ENCODE data around the gene MRFAP1. TPM values are rescaled to one million over a fixed set of nuclear protein-coding genes. Genes with fewer than 3 reads are reported as not detected.
"Not testable (repeated sequence)": the region's sequence is repeated elsewhere in the genome, so short reads cannot be mapped to it uniquely, and the experiment has no call there.

Gene MRFAP1
- total RNA-seq, 1 experiment from 2014 or later, result 106 TPM

- no peak for DNase-seq (ENCODE audit: low read depth)
These were observed 5.7 kb upstream of the MRFAP1 start for GRCh38 chr4:6634746-6635145.

- no peak for DNase-seq (ENCODE audit: low read depth)
These were observed 1.3 kb upstream of the MRFAP1 start for GRCh38 chr4:6639137-6639680.

GRCh38 chr4:6641164-6641970 is 882 bp downstream of the MRFAP1 start:
- peak; percentile 47 for DNase-seq (ENCODE audit: low read depth)

DNA sequence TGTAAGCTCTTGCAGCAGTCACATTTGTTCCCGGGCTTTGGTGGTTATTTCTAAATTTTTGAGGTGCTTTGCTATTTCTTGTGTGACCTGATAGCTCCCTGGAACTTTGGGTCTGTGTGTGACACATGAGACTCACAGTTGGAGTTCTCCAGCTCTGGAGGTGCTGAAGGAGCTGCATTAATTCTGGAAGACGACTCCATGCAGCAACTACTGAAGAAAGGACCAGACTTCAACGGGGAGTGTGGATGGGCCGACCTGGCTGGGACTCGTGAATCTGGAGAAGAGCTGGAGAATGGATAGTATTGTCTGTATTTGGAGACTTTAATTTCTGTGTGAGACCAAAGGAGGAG is 1.5 kb downstream of the MRFAP1 start:
- no peak for DNase-seq (ENCODE audit: low read depth)

DNA sequence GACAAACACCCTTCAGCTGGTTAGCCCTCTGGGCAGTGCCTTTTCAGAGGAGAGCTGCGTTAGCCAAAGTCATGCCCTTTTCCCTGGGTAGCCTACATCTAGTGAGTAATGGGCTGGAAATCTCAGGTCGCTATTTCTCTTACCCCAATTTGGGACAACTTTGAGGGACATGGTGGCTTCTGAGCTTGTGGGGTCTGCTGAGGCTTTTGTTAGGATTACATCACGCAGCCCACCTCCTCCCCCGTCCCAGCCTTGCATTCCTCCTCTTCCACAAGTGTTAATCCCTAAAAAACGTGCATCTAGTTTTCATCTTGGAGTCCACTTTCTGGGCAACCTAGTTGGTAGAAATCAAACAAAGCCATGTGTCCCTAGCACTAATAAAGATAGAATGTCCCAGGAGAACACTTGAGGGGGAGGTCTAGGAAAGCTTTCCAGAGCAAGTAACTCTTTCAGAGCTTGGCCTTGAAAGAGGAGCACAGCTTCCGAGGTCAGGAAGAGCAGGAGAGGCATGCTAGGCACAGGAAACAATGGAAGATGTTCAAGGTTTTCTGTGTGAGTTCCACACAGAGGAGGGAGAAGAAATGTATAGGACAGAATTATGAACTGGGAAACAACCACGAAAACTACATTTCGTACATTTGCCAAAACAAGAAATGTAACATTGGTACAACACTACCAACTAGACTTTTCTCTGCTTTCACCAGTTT is 2.8 kb downstream of the MRFAP1 start:
- DNase-seq (ENCODE audit: low read depth), result no peak

- no peak for DNase-seq (ENCODE audit: low read depth)
These were observed 4.5 kb downstream of the MRFAP1 start for GRCh38 chr4:6644792-6645530.

DNA sequence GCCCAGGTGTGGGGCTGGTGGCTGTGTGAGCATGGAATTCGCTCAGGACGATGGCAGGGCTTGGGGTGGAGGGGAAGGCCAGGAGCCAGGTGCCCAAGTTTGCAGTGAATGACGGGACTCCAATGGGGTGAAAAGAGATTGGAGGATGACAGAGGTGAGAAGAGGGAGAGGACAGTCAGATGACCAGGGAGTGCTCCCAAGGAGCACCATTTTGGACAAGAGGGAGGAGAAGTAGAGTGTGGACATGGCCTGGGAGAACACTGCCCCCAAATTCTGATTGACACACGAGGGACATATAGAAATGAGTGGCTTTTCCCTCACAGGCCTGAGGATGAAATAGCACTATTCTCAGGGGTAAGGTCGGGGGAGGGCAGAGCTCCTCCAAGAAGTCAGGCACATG is 6.7 kb downstream of the MRFAP1 start:
- DNase-seq (ENCODE audit: low read depth), result no peak

GRCh38 chr4:6647582-6648230 is 7.2 kb downstream of the MRFAP1 start:
- no peak for DNase-seq (ENCODE audit: low read depth)

- no peak for DNase-seq (ENCODE audit: low read depth)
These were observed 8.7 kb downstream of the MRFAP1 start for GRCh38 chr4:6649216-6649615.

- not testable (repeated sequence) for DNase-seq (ENCODE audit: low read depth)
These were observed 13.7 kb downstream of the MRFAP1 start for GRCh38 chr4:6654211-6654610.

DNA sequence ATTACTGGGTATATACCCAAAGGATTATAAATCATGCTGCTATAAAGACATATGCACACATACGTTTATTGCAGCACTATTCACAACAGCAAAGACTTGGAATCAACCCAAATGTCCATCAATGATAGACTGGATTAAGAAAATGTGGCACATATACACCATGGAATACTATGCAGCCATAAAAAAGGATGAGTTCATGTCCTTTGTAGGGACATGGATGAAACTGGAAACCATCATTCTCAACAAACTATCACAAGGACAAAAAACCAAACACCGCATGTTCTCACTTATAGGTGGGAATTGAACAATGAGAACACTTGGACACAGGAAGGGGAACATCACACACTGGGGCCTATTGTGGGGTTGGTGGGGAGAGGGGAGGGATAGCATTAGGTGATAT is 14.8 kb downstream of the MRFAP1 start:
- not testable (repeated sequence) for DNase-seq (ENCODE audit: low read depth)

GRCh38 chr4:6655924-6656323 is 15.4 kb downstream of the MRFAP1 start:
- DNase-seq (ENCODE audit: low read depth), result no peak

- DNase-seq (ENCODE audit: low read depth), result no peak
These were observed 17.0 kb downstream of the MRFAP1 start for GRCh38 chr4:6657242-6658208.

DNA sequence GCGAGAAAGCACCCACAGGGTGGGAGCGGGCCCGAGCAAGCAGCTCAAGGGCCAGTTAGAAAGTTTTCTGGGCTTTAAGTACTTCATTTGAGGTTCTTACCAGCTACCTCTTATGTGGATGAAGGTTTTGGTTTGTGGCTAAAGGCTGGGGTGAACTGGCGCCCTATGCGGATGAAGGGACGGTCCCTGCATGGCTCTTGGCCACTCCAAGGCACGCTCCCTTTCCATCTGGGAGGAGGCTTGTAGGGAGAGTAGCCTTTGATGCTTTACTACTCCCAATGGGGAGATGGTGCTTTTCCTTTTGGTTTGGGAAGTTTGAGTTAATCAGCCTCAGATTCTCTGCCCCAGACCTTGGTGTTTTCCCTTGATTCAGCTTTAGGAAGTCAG is 17.7 kb downstream of the MRFAP1 start:
- no peak for DNase-seq (ENCODE audit: low read depth)

- DNase-seq (ENCODE audit: low read depth), result peak; percentile 41
These were observed 18.2 kb downstream of the MRFAP1 start for GRCh38 chr4:6658597-6659075.

GRCh38 chr4:6659897-6660296 is 19.4 kb downstream of the MRFAP1 start:
- no peak for DNase-seq (ENCODE audit: low read depth)

- no peak for DNase-seq (ENCODE audit: low read depth)
These were observed 19.9 kb downstream of the MRFAP1 start for GRCh38 chr4:6660430-6660829.

- DNase-seq (ENCODE audit: low read depth), result no peak
These were observed 22.1 kb downstream of the MRFAP1 start for GRCh38 chr4:6662591-6662990.

DNA sequence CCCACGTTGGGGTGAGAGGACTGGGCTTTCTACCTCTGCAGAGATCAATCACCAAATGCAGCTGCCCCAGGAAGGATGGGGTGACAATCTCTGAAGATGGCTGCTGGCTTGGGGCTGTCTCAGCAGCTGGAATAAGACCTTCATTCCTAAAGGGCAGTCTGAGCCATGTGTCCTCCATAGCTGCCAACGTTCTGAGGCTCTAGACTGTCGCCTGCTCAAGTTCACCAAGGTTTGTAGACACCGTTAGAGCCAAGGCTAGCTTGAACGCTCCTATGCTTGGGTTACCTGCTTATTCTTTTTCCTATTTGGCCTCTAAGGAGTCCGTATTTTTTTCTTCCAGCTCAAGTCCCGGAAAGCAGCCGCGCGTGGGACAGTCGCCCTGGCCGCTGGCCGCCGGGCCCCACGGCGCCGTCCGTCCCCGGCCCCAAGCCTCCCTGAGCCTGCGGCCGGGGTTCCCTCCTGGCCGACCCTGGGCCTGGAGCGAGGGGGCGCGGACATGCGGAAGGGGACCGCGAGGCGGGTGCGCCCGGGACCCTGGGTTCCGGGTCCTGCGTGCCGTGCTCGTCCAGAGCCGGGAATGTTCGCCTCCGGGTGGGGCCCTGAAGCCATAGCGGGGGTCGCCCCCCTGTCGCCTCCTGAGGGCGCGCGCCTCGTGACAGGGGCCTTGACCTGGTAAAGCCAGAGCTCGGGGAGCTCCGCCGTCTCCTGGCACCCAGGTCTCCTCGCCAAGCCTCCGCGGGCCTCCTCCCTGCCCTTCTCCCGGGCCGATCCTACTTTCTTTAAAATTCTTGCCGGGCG is 23.3 kb downstream of the MRFAP1 start:
- no peak for DNase-seq (ENCODE audit: low read depth)

DNA sequence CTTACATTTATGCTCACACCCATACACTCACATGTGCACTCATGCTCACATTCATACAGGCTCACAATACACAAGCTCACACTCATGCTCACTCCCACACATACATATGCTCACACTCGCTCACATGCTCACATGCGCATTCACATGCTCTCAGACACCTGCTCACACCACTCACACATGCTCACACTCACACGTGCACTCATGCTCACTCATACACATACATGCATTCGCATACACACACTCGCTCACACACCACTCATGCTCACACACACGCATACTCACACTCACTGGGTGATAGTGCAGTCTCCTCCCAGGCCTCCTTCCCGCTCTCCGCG is 24.8 kb downstream of the MRFAP1 start:
- DNase-seq (ENCODE audit: low read depth), result no peak
